Muscle of arm (tissue), 14 donors: ENCODE results near the gene TMEM175. TPM values are rescaled to one million over a fixed set of nuclear protein-coding genes. Genes with fewer than 3 reads are reported as not detected.

Source experiments
- DNase-seq: peaks from one replicate; pipeline ENCODE4 v3.0.0-alpha.2; 2013
- long read RNA-seq, 11 donors: transcript quantifications; one replicate each; lab custom pipeline, GENCODE V29; 2026
- polyA plus RNA-seq, 12 donors: library from polyadenylated mRNA; unstranded; fragments of 120-200 nt; gene quantifications; one replicate each; pipeline ENCODE4 v1.2.1, GENCODE V29; 2013; ENCODE audit not compliant: insufficient read length in 12 of 12

TMEM175 gene
- 10 to 100 TPM in 11 of 12 donors, not detected in 1; 12.9 to 45.9 (median 16.8) TPM for polyA plus RNA-seq
- long read RNA-seq, donor 1, partial matches to known transcripts, result 8 of 13 reads
- long read RNA-seq, donor 1, other reads (novel, unspliced or antisense), result 0 of 13 reads
- long read RNA-seq, donor 2, partial matches to known transcripts, result 7 of 10 reads
- long read RNA-seq, donor 2, other reads (novel, unspliced or antisense), result 0 of 10 reads
- long read RNA-seq, donor 3, partial matches to known transcripts, result 0 of 1 reads
- long read RNA-seq, donor 3, other reads (novel, unspliced or antisense), result 0 of 1 reads
- long read RNA-seq, donor 4, partial matches to known transcripts, result 0 of 1 reads
- long read RNA-seq, donor 4, other reads (novel, unspliced or antisense), result 0 of 1 reads
- long read RNA-seq, donor 5, partial matches to known transcripts, result 0 of 6 reads
- long read RNA-seq, donor 5, other reads (novel, unspliced or antisense), result 0 of 6 reads
- long read RNA-seq, donor 6, result 0 reads
- long read RNA-seq, donor 7, partial matches to known transcripts, result 0 of 3 reads
- long read RNA-seq, donor 7, other reads (novel, unspliced or antisense), result 0 of 3 reads
- long read RNA-seq, donor 8, partial matches to known transcripts, result 11 of 20 reads
- long read RNA-seq, donor 8, other reads (novel, unspliced or antisense), result 0 of 20 reads
- long read RNA-seq, donor 9, partial matches to known transcripts, result 0 of 1 reads
- long read RNA-seq, donor 9, other reads (novel, unspliced or antisense), result 0 of 1 reads
- long read RNA-seq, donor 10, partial matches to known transcripts, result 0 of 4 reads
- long read RNA-seq, donor 10, other reads (novel, unspliced or antisense), result 0 of 4 reads
- long read RNA-seq, donor 11, partial matches to known transcripts, result 0 of 3 reads
- long read RNA-seq, donor 11, other reads (novel, unspliced or antisense), result 0 of 3 reads

GRCh38 chr4:931960-932712, at the start of gene TMEM175, which contains the start of gene GAK:
TSS of gene TMEM175 (plus strand) at chr4:932460. CDS start at chr4:947740, 15,280 bp downstream.
TSS of gene GAK (minus strand) at chr4:932316. CDS start at chr4:932187, 129 bp downstream.
- DNase-seq, result peak; percentile 97

- no peak for DNase-seq
Measured at GRCh38 chr4:882646-883045, 49.6 kb upstream of the TMEM175 start.

- no peak for DNase-seq
Measured at GRCh38 chr4:883377-884095, 48.7 kb upstream of the TMEM175 start.

GRCh38 chr4:884259-884658, 48.0 kb upstream of the TMEM175 start:
- DNase-seq, result no peak

- no peak for DNase-seq
Measured at GRCh38 chr4:884896-885295, 47.4 kb upstream of the TMEM175 start.

- no peak for DNase-seq
Measured at GRCh38 chr4:885353-885752, 46.9 kb upstream of the TMEM175 start.

GRCh38 chr4:886244-886643, 46.0 kb upstream of the TMEM175 start:
- DNase-seq, result no peak

- no peak for DNase-seq
Measured at GRCh38 chr4:887034-887763, 45.1 kb upstream of the TMEM175 start.

- DNase-seq, result no peak
Measured at GRCh38 chr4:888029-888428, 44.2 kb upstream of the TMEM175 start.

GRCh38 chr4:889516-889915, 42.7 kb upstream of the TMEM175 start:
- no peak for DNase-seq

GRCh38 chr4:890036-890695, 42.1 kb upstream of the TMEM175 start:
- no peak for DNase-seq

- no peak for DNase-seq
Measured at GRCh38 chr4:891747-892146, 40.5 kb upstream of the TMEM175 start.

GRCh38 chr4:892780-893179, 39.5 kb upstream of the TMEM175 start:
- DNase-seq, result no peak

- DNase-seq, result no peak
Measured at GRCh38 chr4:893276-893994, 38.8 kb upstream of the TMEM175 start.

GRCh38 chr4:893995-894705, 38.1 kb upstream of the TMEM175 start:
- no peak for DNase-seq

GRCh38 chr4:895596-895995, 36.7 kb upstream of the TMEM175 start:
- DNase-seq, result no peak

GRCh38 chr4:896216-896615, 36.0 kb upstream of the TMEM175 start:
- no peak for DNase-seq

- no peak for DNase-seq
Measured at GRCh38 chr4:896630-897029, 35.6 kb upstream of the TMEM175 start.

GRCh38 chr4:898123-898522, 34.1 kb upstream of the TMEM175 start:
- DNase-seq, result no peak
